HEK293 (cell line): Measurements from ENCODE around the gene MRGPRX2.

Source experiments
- CTCF ChIP-seq: fragments of 450-650 bp; formaldehyde crosslinking; IDR thresholded peaks from 2 replicates; pipeline ENCODE4 v1.5.1; 2016; ENCODE audit warnings: missing biosample characterization, missing genetic modification characterization
- GLIS1 ChIP-seq: fragments of 450-650 bp; formaldehyde crosslinking; IDR thresholded peaks from 2 replicates; pipeline ENCODE4 v1.5.1; 2016; ENCODE audit warnings: missing biosample characterization, missing genetic modification characterization
- KLF1 ChIP-seq: fragments of 450-650 bp; formaldehyde crosslinking; IDR thresholded peaks from 2 replicates; pipeline ENCODE4 v1.5.1; 2016; ENCODE audit warnings: missing biosample characterization, missing genetic modification characterization
- PRDM10 ChIP-seq: fragments of 450-650 bp; formaldehyde crosslinking; IDR thresholded peaks from 2 replicates; pipeline ENCODE4 v1.5.1; 2016; ENCODE audit warnings: missing biosample characterization, missing genetic modification characterization
- PRDM6 ChIP-seq: fragments of 450-650 bp; formaldehyde crosslinking; IDR thresholded peaks from 2 replicates; pipeline ENCODE4 v1.5.1; 2017; ENCODE audit warnings: missing biosample characterization, missing genetic modification characterization
- RBAK ChIP-seq: fragments of 450-650 bp; formaldehyde crosslinking; IDR thresholded peaks from 2 replicates; pipeline ENCODE4 v1.5.1; 2016; ENCODE audit warnings: missing biosample characterization, missing genetic modification characterization
- REST ChIP-seq: fragments of 450-650 bp; formaldehyde crosslinking; IDR thresholded peaks from 2 replicates; pipeline ENCODE4 v1.5.1; 2016; ENCODE audit warnings: missing biosample characterization, missing genetic modification characterization
- TCF7L2 ChIP-seq: IDR thresholded peaks from 2 replicates; pipeline ENCODE4 v1.6.1; 2011; ENCODE audit warnings: low read depth, mild to moderate bottlenecking, inconsistent platforms, low read length, moderate library complexity, borderline replicate concordance
- ZNF214 ChIP-seq: fragments of 450-650 bp; formaldehyde crosslinking; IDR thresholded peaks from 2 replicates; pipeline ENCODE4 v1.5.1; 2017; ENCODE audit warnings: missing biosample characterization, mild to moderate bottlenecking, missing genetic modification characterization, borderline replicate concordance
- ZNF274 ChIP-seq, 2 experiments: fragments of 200-500 bp in 1 of 2; fragments of 450-650 bp in 1 of 2; sonication (Bioruptor generic) in 1 of 2; formaldehyde crosslinking in 1 of 2; IDR thresholded peaks; 2 replicates each; pipeline versions ENCODE4 v1.5.1 to v1.6.1; 2014 to 2016; ENCODE audit warnings: borderline replicate concordance in 1 of 2, inconsistent platforms in 1 of 2, low read length in 1 of 2, missing biosample characterization in 1 of 2, missing genetic modification characterization in 1 of 2
- ZNF707 ChIP-seq: fragments of 450-650 bp; formaldehyde crosslinking; IDR thresholded peaks from 2 replicates; pipeline ENCODE4 v1.5.1; 2016; ENCODE audit warnings: missing biosample characterization, missing genetic modification characterization

- TF ChIP-seq CTCF (tag by site-specific recombination) = no peak
- TF ChIP-seq ZNF214 = no peak
- no peak for TF ChIP-seq REST (tag by site-specific recombination)
- TF ChIP-seq TCF7L2 = no peak
- TF ChIP-seq ZNF274 (IDR thresholded peaks at IDR 0.05; ENCODE audit: low read length) = no peak
- no peak for TF ChIP-seq ZNF274 (tag by site-specific recombination; IDR thresholded peaks at IDR 0.05; ENCODE audit: borderline replicate concordance)
- no peak for TF ChIP-seq KLF1 (tag by site-specific recombination)
- no peak for TF ChIP-seq ZNF707 (tag by site-specific recombination)
- TF ChIP-seq RBAK (tag by site-specific recombination) = no peak
- no peak for TF ChIP-seq GLIS1
- TF ChIP-seq PRDM6 = no peak
- TF ChIP-seq PRDM10 (tag by site-specific recombination) = no peak
Observed at GRCh38 chr11:19055016-19055415, 5.5 kb downstream of the MRGPRX2 start.
